ENCODE data around the gene KRTAP1-5. TPM values are rescaled to one million over a fixed set of nuclear protein-coding genes. Genes with fewer than 3 reads are reported as not detected.
"Not testable (repeated sequence)": the region's sequence is repeated elsewhere in the genome, so short reads cannot be mapped to it uniquely, and the experiment has no call there.

Gene KRTAP1-5
- total RNA-seq, 2 experiments from 2014 or later, result not detected

DNA sequence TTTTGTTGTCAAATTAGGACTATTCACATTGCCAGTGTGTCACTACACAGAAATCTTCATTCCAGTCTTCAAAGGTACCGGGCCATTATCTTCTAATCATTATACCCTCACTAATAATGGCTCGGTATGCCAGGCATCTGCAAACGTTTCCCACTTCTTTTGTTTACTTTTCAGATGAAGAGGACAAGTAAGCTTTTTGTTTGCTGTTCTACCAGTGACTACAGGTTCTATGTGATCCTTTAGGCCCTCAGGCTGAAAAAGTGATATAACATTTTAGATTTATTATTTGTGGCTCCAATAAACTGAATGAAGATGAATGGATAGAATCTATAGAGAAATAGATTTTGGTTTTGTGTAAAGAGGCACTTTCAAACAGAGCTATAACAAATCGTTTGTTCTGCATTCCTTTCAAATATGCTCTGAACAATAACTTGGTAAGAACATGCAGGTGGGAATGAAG lies 17.7 kb downstream of the KRTAP1-5 start:
- no peaks in the 10 kb centered on the region for H3K9me3 Mint-ChIP-seq
- no peak overlapping the region for H3K4me3 Mint-ChIP-seq
- ChIA-PET POLR2A (no interaction called here), CTCF (no interaction called here)
- H3K27ac Mint-ChIP-seq, result no peak overlapping the region
- no peaks in the 10 kb centered on the region for H3K36me3 Mint-ChIP-seq (ENCODE audit: low read depth)
- no peaks in the 10 kb centered on the region for H3K4me1 Mint-ChIP-seq
- no peak for DNase-seq
- H3K27me3 Mint-ChIP-seq, result peaks cover 9% of the 10 kb centered on the region

DNA sequence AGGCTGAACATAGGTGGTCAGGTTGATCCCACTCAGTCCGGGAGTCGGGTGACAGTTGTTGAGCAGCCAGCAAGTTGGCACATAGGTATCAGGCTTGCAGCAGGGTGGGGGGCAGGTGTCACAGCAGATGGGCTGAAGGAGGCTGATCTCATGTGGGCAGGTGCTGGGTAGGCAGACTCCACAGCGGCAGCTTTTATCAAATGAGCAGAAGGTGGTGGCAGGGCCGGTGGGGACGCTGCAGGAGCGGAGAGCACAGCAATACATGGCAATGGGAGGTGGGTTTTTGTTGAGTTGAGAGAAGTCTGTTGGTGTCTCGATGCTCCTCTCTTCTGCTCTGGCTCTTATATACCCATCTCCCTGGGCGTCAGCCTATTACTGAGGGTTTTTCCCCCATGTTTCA lies 18.2 kb downstream of the KRTAP1-5 start, which contains the start of gene KRTAP3-1:
Gene KRTAP3-1, minus strand, starts transcription at position 318 of the 400 bp plus-strand sequence. Its CDS starts 54 bp downstream, at position 264.
- H3K27ac Mint-ChIP-seq, result no peak within 1 kb of the TSS
- CTCF ChIA-PET, result no interaction called here
- H3K27me3 Mint-ChIP-seq, result peaks cover 10% of the 10 kb centered on the region
- H3K4me3 Mint-ChIP-seq, result no peak within 1 kb of the TSS
- H3K4me1 Mint-ChIP-seq, result no peaks in the 10 kb centered on the region
- DNase-seq, result no peak
- no peaks in the 10 kb centered on the region for H3K9me3 Mint-ChIP-seq
- POLR2A ChIA-PET, result no interaction called here
- H3K36me3 Mint-ChIP-seq (ENCODE audit: low read depth), result no peaks in the 10 kb centered on the region

DNA sequence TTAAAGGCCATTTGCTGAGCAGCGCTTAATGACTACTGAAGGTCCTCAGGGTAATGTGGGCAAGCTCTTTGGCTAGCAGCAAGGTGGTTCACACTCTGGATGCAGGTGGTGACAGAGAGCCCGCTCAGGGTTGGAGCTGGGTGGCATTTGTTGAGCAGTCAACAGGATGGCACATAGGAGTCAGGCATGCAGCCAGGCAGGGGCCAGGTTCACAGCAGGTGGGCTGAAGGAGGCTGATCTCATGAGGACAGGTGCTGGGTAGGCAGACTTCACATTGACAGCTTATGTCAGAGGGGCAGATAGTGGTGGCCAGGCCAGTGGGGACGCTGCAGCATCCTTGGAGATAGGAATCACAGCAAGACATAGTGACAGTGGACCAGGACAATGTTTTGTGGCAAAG lies 22.6 kb downstream of the KRTAP1-5 start:
- Mint-ChIP-seq H3K4me3 (no peak overlapping the region), H3K4me1 (no peaks in the 10 kb centered on the region), H3K27ac (no peak overlapping the region), H3K36me3 (ENCODE audit: low read depth) (no peaks in the 10 kb centered on the region), H3K27me3 (peaks cover 10% of the 10 kb centered on the region), H3K9me3 (no peaks in the 10 kb centered on the region)
- ChIA-PET POLR2A (no interaction called here), CTCF (no interaction called here)
- no peak for DNase-seq

DNA sequence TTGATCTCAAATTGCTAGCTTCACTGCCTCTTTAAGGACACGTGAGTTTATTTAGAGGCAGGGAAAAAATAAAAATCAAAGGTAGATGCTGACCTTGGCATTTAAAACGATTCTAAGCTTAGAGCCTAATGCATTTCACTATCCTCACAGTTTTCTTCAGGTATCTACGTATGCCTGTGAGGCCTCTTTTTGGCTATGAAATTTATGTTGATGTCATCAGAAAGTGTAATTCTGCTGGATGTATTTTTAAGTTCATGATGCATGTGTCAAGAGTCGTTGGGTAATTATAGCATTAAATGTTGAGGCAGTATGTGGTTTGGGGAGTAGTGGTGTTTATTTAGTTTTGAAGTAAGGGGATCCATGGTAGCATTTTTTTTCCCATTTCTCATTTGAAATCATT lies 23.1 kb downstream of the KRTAP1-5 start:
- Mint-ChIP-seq H3K4me3 (no peak overlapping the region), H3K27ac (no peak overlapping the region), H3K36me3 (ENCODE audit: low read depth) (no peaks in the 10 kb centered on the region), H3K9me3 (no peaks in the 10 kb centered on the region), H3K27me3 (peaks cover 12% of the 10 kb centered on the region), H3K4me1 (no peaks in the 10 kb centered on the region)
- POLR2A ChIA-PET, result no interaction called here
- CTCF ChIA-PET, result no interaction called here
- no peak for DNase-seq

DNA sequence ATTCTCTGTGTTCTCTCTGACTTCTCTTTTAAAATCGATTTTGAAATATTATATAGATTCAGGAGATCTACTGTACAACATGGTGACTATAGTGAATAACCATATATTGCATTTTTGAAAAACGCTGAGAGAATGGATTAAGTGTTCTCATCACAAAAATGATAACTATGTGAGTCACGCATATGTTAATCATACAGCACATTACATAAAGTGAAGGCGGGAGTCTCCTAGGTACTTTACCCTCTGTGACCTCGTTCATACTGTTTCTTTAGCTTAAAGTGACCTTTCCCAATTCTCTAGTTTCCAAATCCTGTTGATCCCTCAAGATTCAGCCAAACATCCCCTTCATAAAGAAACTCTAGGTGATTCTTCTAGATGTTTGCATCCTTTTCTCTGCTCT lies 24.2 kb downstream of the KRTAP1-5 start:
- DNase-seq, result no peak
- CTCF ChIA-PET, result no interaction called here
- Mint-ChIP-seq H3K36me3 (ENCODE audit: low read depth) (no peaks in the 10 kb centered on the region), H3K27ac (no peak overlapping the region), H3K9me3 (no peaks in the 10 kb centered on the region), H3K4me3 (no peak overlapping the region), H3K27me3 (peaks cover 13% of the 10 kb centered on the region), H3K4me1 (no peaks in the 10 kb centered on the region)
- POLR2A ChIA-PET, result no interaction called here

DNA sequence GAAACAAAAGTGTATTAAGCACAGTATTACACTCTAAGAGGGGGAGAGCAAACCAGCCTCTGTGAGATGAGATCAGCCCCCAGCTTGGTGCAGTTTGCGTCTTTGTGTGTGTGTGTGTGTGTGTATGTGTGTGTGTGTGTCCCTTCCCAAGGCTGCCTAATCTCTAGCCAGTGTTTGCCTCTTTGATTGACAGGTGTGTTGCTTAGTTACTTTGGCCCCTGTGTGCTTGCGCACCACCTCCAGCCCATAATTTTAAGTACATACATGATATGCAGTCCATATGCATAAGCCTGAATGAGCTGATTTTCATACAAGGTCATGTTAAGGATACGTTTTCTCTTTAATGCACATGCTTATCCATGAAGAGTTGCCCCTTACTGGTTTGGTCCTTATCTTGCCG lies 25.2 kb downstream of the KRTAP1-5 start:
- H3K9me3 Mint-ChIP-seq, result no peaks in the 10 kb centered on the region
- DNase-seq, result no peak
- CTCF ChIA-PET, result no interaction called here
- POLR2A ChIA-PET, result no interaction called here
- no peaks in the 10 kb centered on the region for H3K4me1 Mint-ChIP-seq
- H3K36me3 Mint-ChIP-seq (ENCODE audit: low read depth), result no peaks in the 10 kb centered on the region
- H3K27me3 Mint-ChIP-seq, result peaks cover 23% of the 10 kb centered on the region
- no peak overlapping the region for H3K27ac Mint-ChIP-seq
- no peak overlapping the region for H3K4me3 Mint-ChIP-seq

DNA sequence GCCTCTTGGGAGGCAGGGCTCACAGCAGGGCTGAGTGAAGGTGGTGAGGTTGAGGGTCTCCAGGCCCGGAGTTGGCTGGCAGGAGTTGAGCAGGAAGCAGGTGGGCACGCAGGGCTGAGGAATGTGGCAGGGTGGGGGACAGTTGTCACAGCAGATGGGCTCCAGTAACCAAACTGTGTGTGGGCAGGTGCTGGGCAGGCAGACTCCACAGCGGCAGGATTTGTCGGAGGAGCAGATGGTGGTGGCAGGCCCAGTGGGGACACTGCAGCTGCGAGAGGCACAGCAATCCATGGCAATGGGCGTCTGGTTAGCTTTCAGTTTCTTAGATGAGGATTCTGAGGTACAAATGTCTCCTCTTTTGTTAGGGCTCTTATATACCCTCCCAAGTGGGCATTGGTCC lies 27.4 kb downstream of the KRTAP1-5 start, which contains the start of gene KRTAP3-2:
Gene KRTAP3-2, minus strand, starts transcription at position 344 of the 400 bp plus-strand sequence. Its CDS starts 53 bp downstream, at position 291.
- H3K4me3 Mint-ChIP-seq; POLR2A ChIA-PET; H3K9me3 Mint-ChIP-seq; DNase-seq; H3K27ac Mint-ChIP-seq; H3K36me3 Mint-ChIP-seq (ENCODE audit: low read depth); H3K4me1 Mint-ChIP-seq; CTCF ChIA-PET: not testable (repeated sequence)
- H3K27me3 Mint-ChIP-seq, result peaks cover 29% of the 10 kb centered on the region

DNA sequence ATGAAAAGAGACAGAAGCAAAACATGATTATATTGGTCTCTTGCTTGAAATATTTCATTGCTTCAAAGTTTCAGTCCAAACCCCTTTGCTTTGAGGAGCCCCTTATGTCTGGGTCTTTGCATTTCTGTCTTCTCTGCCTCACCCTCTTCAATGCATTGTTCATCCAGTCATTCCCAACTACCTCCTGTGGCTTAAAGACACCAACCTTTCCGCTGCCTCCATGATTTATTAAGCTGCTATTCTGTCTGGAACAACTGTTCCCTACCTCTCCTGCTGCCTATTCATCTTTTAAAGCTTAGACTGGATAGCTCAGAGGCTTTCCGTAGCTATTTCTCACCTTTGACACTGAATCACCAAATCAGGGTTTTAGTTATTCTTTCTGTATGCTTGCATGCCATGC lies 29.6 kb downstream of the KRTAP1-5 start:
- no peaks in the 10 kb centered on the region for H3K9me3 Mint-ChIP-seq
- peaks cover 40% of the 10 kb centered on the region for H3K27me3 Mint-ChIP-seq
- H3K27ac Mint-ChIP-seq, result no peak overlapping the region
- POLR2A ChIA-PET, result no interaction called here
- no peaks in the 10 kb centered on the region for H3K4me1 Mint-ChIP-seq
- H3K36me3 Mint-ChIP-seq (ENCODE audit: low read depth), result no peaks in the 10 kb centered on the region
- no peak for DNase-seq
- CTCF ChIA-PET, result no interaction called here
- no peak overlapping the region for H3K4me3 Mint-ChIP-seq

DNA sequence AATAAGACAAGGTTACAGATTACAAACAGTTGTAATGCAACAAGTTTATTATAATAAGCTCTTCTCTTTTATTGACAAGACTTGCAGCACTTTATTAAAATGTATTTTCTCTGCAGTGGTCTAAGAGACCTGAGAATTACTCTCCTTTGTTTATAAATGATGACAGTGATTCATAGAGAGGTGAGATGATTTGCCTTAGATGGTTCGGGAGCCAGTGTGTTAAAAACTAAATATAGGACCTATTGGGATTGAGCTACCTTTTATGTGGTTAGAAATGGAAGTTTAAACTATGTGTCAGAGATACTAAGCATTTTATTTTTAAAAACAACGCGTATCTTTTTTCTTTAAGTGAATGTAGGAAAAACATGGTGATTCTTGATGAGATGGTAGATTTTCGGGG lies 30.2 kb downstream of the KRTAP1-5 start:
- no peak overlapping the region for H3K4me3 Mint-ChIP-seq
- no peak for DNase-seq
- no peaks in the 10 kb centered on the region for H3K4me1 Mint-ChIP-seq
- POLR2A ChIA-PET, result no interaction called here
- no peak overlapping the region for H3K27ac Mint-ChIP-seq
- H3K9me3 Mint-ChIP-seq, result no peaks in the 10 kb centered on the region
- H3K27me3 Mint-ChIP-seq, result peaks cover 43% of the 10 kb centered on the region
- H3K36me3 Mint-ChIP-seq (ENCODE audit: low read depth), result no peaks in the 10 kb centered on the region
- CTCF ChIA-PET, result no interaction called here

DNA sequence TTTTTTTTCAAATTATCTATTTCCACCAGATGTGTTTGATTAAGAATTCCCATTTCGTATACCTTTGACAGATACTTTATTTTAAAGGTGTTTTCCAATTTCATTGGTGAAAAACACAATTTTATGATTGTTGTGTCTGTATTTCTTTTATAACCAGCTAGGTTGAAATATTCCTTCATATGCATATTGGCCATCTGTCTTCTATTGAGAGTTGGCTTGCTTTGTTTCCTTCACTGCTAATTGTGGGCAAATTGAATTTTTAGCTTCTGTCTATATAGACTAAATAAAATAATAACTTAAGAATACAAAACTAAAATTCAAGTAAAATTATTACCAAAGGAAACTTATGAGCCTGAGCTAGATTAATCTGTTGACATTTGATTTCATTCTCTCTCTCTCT lies 31.9 kb downstream of the KRTAP1-5 start:
- Mint-ChIP-seq H3K9me3 (no peaks in the 10 kb centered on the region), H3K4me1 (no peaks in the 10 kb centered on the region), H3K27me3 (peaks cover 48% of the 10 kb centered on the region), H3K36me3 (ENCODE audit: low read depth) (no peaks in the 10 kb centered on the region), H3K27ac (no peak overlapping the region), H3K4me3 (no peak overlapping the region)
- POLR2A ChIA-PET, result no interaction called here
- CTCF ChIA-PET, result interaction anchor here (0.6 kb wide), 1 partner anchor 22 kb away, joined by 3 read pairs; no protein-coding TSS in a partner anchor
- DNase-seq, result no peak

DNA sequence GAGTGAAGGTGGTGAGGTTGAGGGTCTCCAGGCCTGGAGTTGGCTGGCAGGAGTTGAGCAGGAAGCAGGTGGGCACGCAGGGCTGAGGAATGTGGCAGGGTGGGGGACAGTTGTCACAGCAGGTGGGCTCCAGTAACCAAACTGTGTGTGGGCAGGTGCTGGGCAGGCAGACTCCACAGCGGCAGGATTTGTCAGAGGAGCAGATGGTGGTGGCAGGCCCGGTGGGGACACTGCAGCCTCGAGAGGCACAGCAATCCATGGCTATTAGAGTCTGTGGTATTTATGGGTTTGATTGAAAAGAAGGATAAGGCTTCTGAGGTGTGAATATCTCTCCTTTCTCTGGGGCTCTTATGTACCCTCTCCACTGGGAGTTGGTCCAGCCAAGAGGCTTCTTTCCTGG lies 33.2 kb downstream of the KRTAP1-5 start, which contains the start of gene KRTAP3-3:
Gene KRTAP3-3, minus strand, starts transcription at position 326 of the 400 bp plus-strand sequence. Its CDS starts 67 bp downstream, at position 259.
- H3K9me3 Mint-ChIP-seq, result no peaks in the 10 kb centered on the region
- peaks cover 49% of the 10 kb centered on the region for H3K27me3 Mint-ChIP-seq
- H3K4me1 Mint-ChIP-seq, result no peaks in the 10 kb centered on the region
- ChIA-PET POLR2A (no interaction called here), CTCF (no interaction called here)
- H3K4me3 Mint-ChIP-seq, result no peak within 1 kb of the TSS
- no peaks in the 10 kb centered on the region for H3K36me3 Mint-ChIP-seq (ENCODE audit: low read depth)
- DNase-seq, result no peak
- H3K27ac Mint-ChIP-seq, result no peak within 1 kb of the TSS

DNA sequence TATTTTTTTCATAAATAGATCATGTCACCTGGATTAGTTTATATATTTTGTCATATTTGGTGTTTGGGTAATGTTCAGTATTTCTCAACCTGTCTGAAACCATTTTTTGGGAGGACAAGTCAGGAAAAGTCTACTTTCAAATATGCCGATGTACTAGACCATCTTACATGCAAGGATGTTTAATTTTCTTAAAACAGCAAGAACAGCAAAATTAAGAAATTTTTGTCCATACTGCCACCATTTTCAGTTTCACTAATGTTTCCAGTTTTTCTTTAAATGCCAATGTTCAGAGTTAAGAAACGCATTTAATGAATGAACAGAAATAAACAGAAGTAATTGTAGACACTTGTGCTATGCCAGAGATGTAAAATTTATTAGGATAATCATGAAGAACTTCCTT lies 33.9 kb downstream of the KRTAP1-5 start:
- POLR2A ChIA-PET, result no interaction called here
- no peak for DNase-seq
- Mint-ChIP-seq H3K27me3 (peaks cover 45% of the 10 kb centered on the region), H3K4me1 (no peaks in the 10 kb centered on the region), H3K27ac (no peak overlapping the region), H3K4me3 (no peak overlapping the region), H3K9me3 (no peaks in the 10 kb centered on the region), H3K36me3 (ENCODE audit: low read depth) (no peaks in the 10 kb centered on the region)
- CTCF ChIA-PET, result no interaction called here

DNA sequence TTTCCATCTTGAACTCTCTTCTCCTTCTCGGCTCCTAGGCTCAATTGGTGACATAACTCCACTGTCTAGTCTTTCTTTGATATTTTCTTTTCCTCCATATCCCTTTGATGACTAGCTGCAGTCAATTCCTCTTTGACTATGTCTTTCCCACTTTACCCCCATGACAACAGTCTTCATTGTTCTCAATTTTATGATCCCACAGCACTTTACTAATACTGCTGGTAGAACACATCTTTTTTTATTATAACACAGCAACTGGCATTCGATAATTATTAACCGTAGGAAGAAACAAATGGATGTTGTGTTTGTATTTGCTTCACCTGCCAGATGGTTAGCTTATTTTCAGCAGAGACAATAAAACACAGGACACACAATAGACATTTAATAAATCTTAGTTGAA lies 34.3 kb downstream of the KRTAP1-5 start:
- H3K36me3 Mint-ChIP-seq (ENCODE audit: low read depth), result no peaks in the 10 kb centered on the region
- H3K27me3 Mint-ChIP-seq, result peaks cover 45% of the 10 kb centered on the region
- ChIA-PET CTCF (interaction anchor here (0.5 kb wide), 1 partner anchor 549 kb away, joined by 3 read pairs; no protein-coding TSS in a partner anchor), POLR2A (no interaction called here)
- no peaks in the 10 kb centered on the region for H3K4me1 Mint-ChIP-seq
- no peak overlapping the region for H3K27ac Mint-ChIP-seq
- H3K4me3 Mint-ChIP-seq, result no peak overlapping the region
- H3K9me3 Mint-ChIP-seq, result no peaks in the 10 kb centered on the region
- DNase-seq, result no peak

DNA sequence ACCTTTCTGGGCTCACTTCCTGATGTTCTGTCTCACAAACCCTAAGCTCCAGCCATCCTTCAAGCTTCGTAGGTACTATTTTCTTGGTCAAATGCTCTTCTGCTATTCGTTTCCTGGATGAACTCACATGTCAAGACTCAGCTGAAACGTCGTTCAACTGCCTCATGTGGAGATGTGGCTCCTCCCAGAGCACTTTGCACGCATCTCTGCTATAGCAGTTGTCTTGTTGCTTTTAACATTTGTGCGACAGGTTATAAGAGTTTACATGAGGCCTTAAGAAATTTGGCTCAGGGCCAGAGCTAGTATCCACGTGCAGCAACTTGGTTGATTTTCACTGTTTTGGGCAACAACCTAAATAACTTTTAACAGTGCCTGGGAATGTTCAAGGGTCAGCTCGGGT lies 40.1 kb downstream of the KRTAP1-5 start:
- H3K9me3 Mint-ChIP-seq, result no peaks in the 10 kb centered on the region
- no peak for DNase-seq
- no peaks in the 10 kb centered on the region for H3K4me1 Mint-ChIP-seq
- H3K27me3 Mint-ChIP-seq, result peaks cover 35% of the 10 kb centered on the region
- no peak overlapping the region for H3K27ac Mint-ChIP-seq
- POLR2A ChIA-PET, result no interaction called here
- CTCF ChIA-PET, result no interaction called here
- no peaks in the 10 kb centered on the region for H3K36me3 Mint-ChIP-seq (ENCODE audit: low read depth)
- H3K4me3 Mint-ChIP-seq, result no peak overlapping the region

Data from activated CD4-positive, alpha-beta memory T cell treated with anti-CD3 and anti-CD28 coated beads, Interleukin-2, amount 10 ng/mL, durations not matched to agents 7 days and 5 days (primary cell).